ENCODE results near the gene GJE1.

Gene GJE1

DNA sequence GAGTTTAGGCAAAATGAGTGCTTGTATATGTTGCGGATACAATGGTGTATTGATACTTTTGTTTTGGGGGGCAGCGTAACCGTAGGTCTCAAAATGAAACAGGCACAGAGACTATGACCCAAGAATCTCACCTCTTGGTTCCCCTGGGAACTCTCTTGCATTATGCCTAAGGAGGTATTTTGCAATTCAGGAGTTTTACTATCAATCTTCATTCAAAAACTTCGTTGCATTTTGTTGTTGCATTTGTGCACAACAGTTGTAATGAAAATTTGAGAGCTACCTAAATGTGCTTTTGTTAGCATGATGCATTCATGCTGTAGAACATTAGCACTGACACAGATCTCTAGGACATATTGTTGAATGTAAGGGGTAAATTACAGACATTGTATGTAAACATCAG, 32.5 kb downstream of the GJE1 start:
- DNase-seq (ENCODE audit: low spot score) = no peak

DNA sequence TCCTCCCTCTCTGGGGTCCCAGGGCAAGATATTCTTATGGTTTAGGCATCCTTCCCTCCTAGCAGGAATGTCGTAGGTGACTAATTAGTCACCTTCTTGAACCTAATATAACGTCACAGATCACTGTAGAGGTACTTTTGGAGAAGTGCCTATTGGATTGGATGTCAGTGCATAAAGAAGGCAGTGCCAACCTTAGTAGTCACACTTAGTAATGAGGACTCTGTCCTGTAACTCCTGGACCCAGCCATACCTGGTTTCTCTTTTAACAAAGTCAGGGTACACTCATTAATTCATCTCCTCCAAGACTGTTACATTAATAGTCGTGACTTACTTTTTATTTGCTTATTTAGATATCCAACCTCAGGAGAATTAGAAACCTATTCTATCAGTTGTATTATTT, 34.3 kb downstream of the GJE1 start:
- DNase-seq (ENCODE audit: low spot score) = no peak

DNA sequence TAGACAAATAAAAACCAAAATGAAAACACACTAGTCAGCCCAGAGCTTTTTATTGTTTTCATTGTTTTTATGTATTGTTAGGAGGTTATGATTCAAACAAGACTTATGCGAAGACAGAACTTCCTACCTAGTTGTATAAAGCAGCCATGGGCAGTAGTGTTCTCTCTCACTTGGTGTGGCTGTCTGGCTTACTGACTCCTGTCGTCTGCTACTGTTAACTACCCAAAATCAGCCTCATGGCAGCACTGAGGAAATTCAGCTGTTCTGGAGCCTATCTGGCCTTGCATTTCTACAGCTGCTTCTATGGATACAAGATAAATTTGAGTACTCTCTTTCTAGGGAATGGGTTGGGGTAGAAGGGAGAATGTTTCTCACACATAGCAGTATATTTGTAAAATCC, 34.8 kb downstream of the GJE1 start:
- no peak for DNase-seq (ENCODE audit: low spot score)

DNA sequence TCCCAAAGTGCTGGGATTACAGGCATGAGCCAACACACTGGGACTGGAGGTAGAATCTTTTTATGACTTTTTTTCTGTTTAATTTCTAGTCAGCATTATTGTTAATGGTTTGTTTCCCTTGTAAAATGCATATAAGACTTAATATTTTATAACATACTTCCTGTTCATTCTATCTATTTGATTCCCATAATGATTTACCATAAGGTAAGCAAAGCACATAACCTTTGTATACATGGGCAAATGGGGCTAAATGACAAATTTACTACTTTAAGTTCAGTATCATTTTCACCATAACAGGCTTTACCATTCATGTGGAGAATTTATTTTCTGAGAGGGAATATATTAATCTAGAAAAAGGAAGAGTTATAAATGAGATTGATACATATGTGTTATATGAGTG, 38.6 kb downstream of the GJE1 start:
- DNase-seq (ENCODE audit: low spot score) = no peak

DNA sequence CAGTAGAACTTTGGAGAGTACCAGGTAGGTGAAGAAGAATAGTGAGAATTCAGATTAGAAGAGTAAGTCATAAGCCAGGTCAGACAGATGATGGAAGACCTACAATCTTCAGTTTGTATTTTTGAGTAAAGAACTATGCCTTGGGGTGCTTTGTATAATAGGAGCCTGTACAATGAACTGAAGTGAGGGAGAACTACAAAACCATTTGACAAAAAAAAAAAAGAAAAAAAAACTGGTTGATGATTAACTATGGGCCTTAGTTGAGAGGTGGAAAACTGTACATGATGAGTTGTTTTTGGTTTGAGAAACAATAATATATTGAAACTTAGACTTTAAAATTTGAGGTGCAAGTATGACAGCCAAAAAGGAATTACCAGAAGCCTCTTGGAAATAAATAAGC, 40.0 kb downstream of the GJE1 start:
- no peak for DNase-seq (ENCODE audit: low spot score)

DNA sequence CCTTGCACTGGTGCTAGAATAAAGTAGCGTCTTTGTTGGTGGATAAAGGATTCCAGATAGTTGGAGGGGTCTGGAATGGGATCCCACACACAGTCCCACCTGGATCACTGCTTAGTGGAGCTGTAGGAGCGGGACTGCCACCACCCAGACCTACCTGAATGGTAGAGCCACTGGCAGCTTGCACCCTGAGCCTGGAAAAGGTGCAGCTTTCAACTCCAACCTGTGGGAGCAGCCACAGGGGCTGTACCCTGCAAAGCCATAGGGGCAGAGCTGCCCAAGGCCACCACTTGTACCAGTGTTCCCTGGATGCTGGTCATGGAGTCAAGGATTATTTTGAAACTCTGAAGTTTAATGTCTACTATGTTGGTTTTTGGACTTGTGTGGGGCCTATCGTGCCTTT, 41.3 kb downstream of the GJE1 start:
- DNase-seq (ENCODE audit: low spot score) = no peak

DNA sequence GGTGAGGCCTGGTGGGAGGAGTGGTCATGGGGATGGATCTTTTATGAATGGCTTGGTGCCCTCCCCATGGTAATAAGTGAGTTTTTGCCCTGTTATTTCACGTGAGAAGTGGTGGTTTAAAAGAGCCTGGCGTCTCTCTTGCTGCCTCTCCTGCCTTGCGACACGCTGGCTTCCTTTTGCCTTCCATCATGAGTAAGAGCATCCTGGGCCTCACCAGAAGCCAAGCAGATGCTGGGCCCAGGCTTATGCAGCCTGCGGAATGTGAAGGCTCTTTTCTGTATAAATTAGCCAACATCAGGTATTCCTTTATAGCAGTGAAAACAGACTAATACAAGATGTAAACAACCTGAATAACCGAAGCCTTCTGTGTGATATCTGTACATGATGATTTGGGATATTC, 42.0 kb downstream of the GJE1 start:
- DNase-seq (ENCODE audit: low spot score) = no peak

DNA sequence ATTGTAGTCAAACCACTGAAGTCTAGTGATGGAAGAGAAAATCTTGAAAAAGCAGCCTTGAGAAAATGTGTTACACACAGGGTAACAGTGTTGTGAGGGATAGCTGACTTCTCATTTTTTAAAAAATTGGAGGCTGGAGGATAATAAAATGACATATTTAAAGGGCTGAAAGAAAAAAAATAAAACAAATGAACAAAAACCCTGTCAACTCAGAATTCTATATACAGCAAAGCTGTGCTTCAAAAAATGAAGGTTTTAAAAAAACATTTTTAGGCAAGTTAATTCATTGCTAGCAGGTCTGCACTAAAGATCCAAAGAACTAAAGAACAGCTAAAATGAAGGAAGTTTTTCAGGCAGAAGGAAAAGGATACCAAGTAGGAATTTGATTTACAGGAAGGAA, 45.4 kb downstream of the GJE1 start:
- no peak for DNase-seq (ENCODE audit: low spot score)

DNA sequence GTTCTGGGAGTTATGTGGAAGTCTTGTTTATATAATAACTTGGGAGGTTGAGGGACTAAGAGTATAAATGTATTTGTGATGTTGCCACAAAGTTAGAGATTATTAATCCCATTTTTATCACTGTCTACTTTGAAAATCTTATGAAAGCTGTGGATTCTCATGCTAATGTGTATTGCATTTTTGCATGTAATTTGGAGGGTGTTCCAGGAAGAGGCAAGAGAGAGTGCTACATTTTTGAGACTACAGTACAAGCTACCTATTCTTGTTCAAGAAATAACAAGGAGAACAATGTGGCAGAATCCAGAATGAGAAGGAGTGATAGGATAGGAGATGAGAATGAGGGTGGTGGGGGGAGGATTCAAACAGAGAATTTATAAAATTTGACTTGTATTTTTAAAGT, 49.3 kb downstream of the GJE1 start:
- DNase-seq (ENCODE audit: low spot score) = no peak

DNA sequence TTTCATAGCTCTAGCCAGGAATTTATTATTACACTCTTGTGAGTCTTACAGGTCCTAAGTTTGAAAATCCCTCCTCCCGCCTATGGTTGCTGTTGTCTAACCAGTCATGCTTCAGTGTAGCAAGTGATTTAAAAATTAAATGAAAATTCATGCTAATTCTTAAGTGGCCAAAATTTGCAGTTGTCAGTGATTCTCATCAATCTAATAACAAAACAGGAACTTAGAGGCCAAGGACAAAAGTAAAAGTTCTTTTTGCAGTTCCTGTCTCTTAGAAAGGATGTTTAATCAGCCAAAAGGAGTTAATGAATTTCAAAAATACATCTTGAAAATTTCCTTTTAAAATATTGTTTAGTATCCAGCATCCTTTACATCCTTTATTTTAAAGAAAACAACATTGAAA, 50.6 kb downstream of the GJE1 start:
- DNase-seq (ENCODE audit: low spot score) = no peak

DNA sequence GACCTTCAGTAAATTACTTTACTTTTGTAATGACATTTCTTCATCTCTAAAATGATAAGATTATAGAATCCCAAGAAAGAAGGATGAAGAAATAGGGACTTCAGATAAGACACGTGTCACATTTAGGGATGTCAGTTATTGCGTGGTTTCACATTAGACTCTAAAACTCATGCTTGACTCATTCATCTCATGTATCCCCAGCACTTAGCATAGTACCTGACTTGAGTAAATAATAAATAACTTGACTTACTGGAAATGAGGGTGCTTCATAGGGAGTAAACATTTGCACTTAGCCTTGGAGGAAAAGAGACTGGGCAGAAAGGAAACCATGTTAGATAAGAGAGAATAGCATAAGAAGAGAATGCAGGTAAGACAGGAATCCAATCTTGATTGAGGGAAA, 51.6 kb downstream of the GJE1 start:
- DNase-seq (ENCODE audit: low spot score) = no peak

All from left forelimb (tissue), 1 donor.